ENCODE data around the gene HSPD1. TPM values are rescaled to one million over a fixed set of nuclear protein-coding genes. Genes with fewer than 3 reads are reported as not detected.
A peak's percentile ranks its signal among the peaks of the same experiment; 100 is the strongest.
"Not testable (repeated sequence)": the region's sequence is repeated elsewhere in the genome, so short reads cannot be mapped to it uniquely, and the experiment has no call there.

HSPD1 gene
- total and polyA plus RNA-seq, 2 of the 13 experiments (the other 11 are each of a cell fraction or from before 2014, with no cell fraction given) = 685 to 2,610 TPM

GRCh38 chr2:197452754-197453122, 46.9 kb downstream of the HSPD1 start (continued):
- TF ChIP-seq SKIL (CRISPR knock-in tag; IDR thresholded peaks at IDR 0.05; ENCODE audit: borderline replicate concordance) = peak; percentile 60; the same call in 1 of the 2 replicates
- 0 out of 2 replicates have a peak, but pooled peaks have one; percentile 17 for TF ChIP-seq DPF2 (CRISPR knock-in tag; IDR thresholded peaks at IDR 0.05; ENCODE audit: borderline replicate concordance, low read depth)
- no peak for TF ChIP-seq RBFOX2 (IDR thresholded peaks at IDR 0.05; ENCODE audit: low read depth, low read length)
- TF ChIP-seq POLR2A (IDR thresholded peaks at IDR 0.05; ENCODE audit: insufficient read depth in 1 of 2, low read depth in 2 of 2, low read length in 2 of 2) = peak; percentile 60 to 70
- TF ChIP-seq POLR2AphosphoS5 (IDR thresholded peaks at IDR 0.05; ENCODE audit: low read depth, low read length) = peak; percentile 68

- Histone ChIP-seq H3K9ac (ENCODE audit: insufficient read depth, low read depth, low read length) (peak overlapping the region; percentile 85), H3K4me1 (ENCODE audit: insufficient read depth, low read length) (peaks cover 24% of the 10 kb centered on the region), H3K27ac (ENCODE audit: extremely low read length, insufficient read depth, low read length) (peak overlapping the region; percentile 78), H3K4me3 (replicated peaks in 1 of 3; ENCODE audit: insufficient read depth in 1 of 3, low read depth in 2 of 3, low read length in 3 of 3) (peak overlapping the region; percentile 65 to 79 (median 70)), H2AFZ (ENCODE audit: low read length) (peak overlapping the region; percentile 90), H3K4me2 (ENCODE audit: low read depth, low read length) (peak overlapping the region; percentile 90), H3K79me2 (ENCODE audit: insufficient read depth, low read length) (peaks cover 31% of the 10 kb centered on the region)
- POLR2A ChIA-PET = interaction anchor here (0.7 to 8.2 kb wide), 20 partner anchors 9 to 1795 kb away, joined by 3 to 306 read pairs (median 6); partner anchors contain the start of genes HSPD1, HSPE1, MARS2 and MOB4
- BruUV-seq (replicated peaks); H3K27me3 ChIP-seq (ENCODE audit: control insufficient read depth in 1 of 2, insufficient read depth in 2 of 2, low read length in 2 of 2); in situ Hi-C loops (cut with HindIII; ENCODE audit: extremely low pct_ligation_motif_present, low pct_unique_long_range_greater_than_20kb); H3K9me3 ChIP-seq (ENCODE audit: low read length); H4K20me1 ChIP-seq (ENCODE audit: insufficient read depth, low read length); H3K36me3 ChIP-seq (replicated peaks in 1 of 2; ENCODE audit: control insufficient read depth in 1 of 2, insufficient read depth in 2 of 2, low read length in 2 of 2); FAIRE-seq; ATAC-seq; CTCF ChIA-PET (ENCODE audit: low intra/inter-chr PET ratio, low total read pairs); TF ChIP-seq SP1 (IDR thresholded peaks at IDR 0.05): not testable (repeated sequence)
- 69% methylated on average over 6 of the region's 6 CpGs for WGBS (ENCODE audit: low lambda C conversion rate)
- peak; percentile 74 for DNase-seq (ENCODE audit: low spot score)
- intact Hi-C loops (cut with micrococcal nuclease; ENCODE audit: unreplicated experiment) = loop anchor here (5.0 kb wide), 1 partner anchor 256 kb away; the partner anchor contains the start of gene MARS2
- 0 out of 2 replicates have a peak, but pooled peaks have one; percentile 1 for TF ChIP-seq ZNF605 (CRISPR knock-in tag; IDR thresholded peaks at IDR 0.05)
- peak; percentile 37; the same call in 1 of the 2 replicates for TF ChIP-seq SALL1 (CRISPR knock-in tag; IDR thresholded peaks at IDR 0.05)
- TF ChIP-seq TEAD3 (CRISPR knock-in tag; optimal IDR thresholded peaks at IDR 0.05; ENCODE audit: borderline replicate concordance) = peak; percentile 8
- 0 out of 2 replicates have a peak, but pooled peaks have one; percentile 36 for TF ChIP-seq ZNF230 (CRISPR knock-in tag; IDR thresholded peaks at IDR 0.05)
- TF ChIP-seq CBX1 (IDR thresholded peaks at IDR 0.05; ENCODE audit: low read depth) = peak; percentile 32
- TF ChIP-seq TMF1 (CRISPR knock-in tag; IDR thresholded peaks at IDR 0.05; ENCODE audit: low read depth) = 0 out of 2 replicates have a peak, but pooled peaks have one; percentile 46
- TF ChIP-seq SP1 (CRISPR knock-in tag; IDR thresholded peaks at IDR 0.05) = peak; percentile 81
- peak; percentile 87 for TF ChIP-seq ZBTB33 (CRISPR knock-in tag; IDR thresholded peaks at IDR 0.05)
- 0 out of 2 replicates have a peak, but pooled peaks have one; percentile 22 for TF ChIP-seq GATAD1 (CRISPR knock-in tag; IDR thresholded peaks at IDR 0.05)
- peak; percentile 96 for TF ChIP-seq DRAP1 (CRISPR knock-in tag; IDR thresholded peaks at IDR 0.05)
- peak; percentile 90 for TF ChIP-seq ZMYM2 (CRISPR knock-in tag; IDR thresholded peaks at IDR 0.05)
- TF ChIP-seq POLR2A (IDR thresholded peaks at IDR 0.05; ENCODE audit: insufficient read depth in 1 of 2, low read depth in 2 of 2, low read length in 2 of 2) = peak; percentile 93 to 97
- TF ChIP-seq MIER3 (CRISPR knock-in tag; IDR thresholded peaks at IDR 0.05; ENCODE audit: borderline replicate concordance) = 0 out of 2 replicates have a peak, but pooled peaks have one; percentile 17
- peak; percentile 17; the same call in 1 of the 2 replicates for TF ChIP-seq KAT7 (CRISPR knock-in tag; IDR thresholded peaks at IDR 0.05; ENCODE audit: borderline replicate concordance)
Measured at GRCh38 chr2:197450935-197451358, 48.7 kb downstream of the HSPD1 start.
